Type B pancreatic cell (in vitro differentiated cells): ENCODE measurements around the gene ZNF70. TPM values are rescaled to one million over a fixed set of nuclear protein-coding genes. Genes with fewer than 3 reads are reported as not detected.

Experiments
- DNase-seq: peaks from one replicate; pipeline ENCODE4 v3.0.0; 2021; ENCODE audit warnings: mixed read lengths; ENCODE audit not compliant: unreplicated experiment; ENCODE audit errors: extremely low spot score
- H3K27ac Mint-ChIP-seq: 2 replicates; pipeline ENCODE4 v1.8.0; 2021; ENCODE audit warnings: mild to moderate bottlenecking, mixed read lengths
- H3K27me3 Mint-ChIP-seq: 2 replicates; pipeline ENCODE4 v1.8.0; 2021; ENCODE audit warnings: mixed read lengths
- H3K36me3 Mint-ChIP-seq: 2 replicates; pipeline ENCODE4 v1.8.0; 2021; ENCODE audit warnings: mixed read lengths
- H3K4me1 Mint-ChIP-seq: one replicate; pipeline ENCODE4 v1.8.0; 2021; ENCODE audit warnings: mixed read lengths; ENCODE audit not compliant: unreplicated experiment
- H3K4me3 Mint-ChIP-seq: 2 replicates; pipeline ENCODE4 v1.8.0; 2021; ENCODE audit warnings: mild to moderate bottlenecking, mixed read lengths
- H3K9me3 Mint-ChIP-seq: 2 replicates; pipeline ENCODE4 v1.8.0; 2021; ENCODE audit warnings: mixed read lengths
- CTCF ChIP-seq: fragments of 200-600 bp; sonication (generic); conservative IDR thresholded peaks from 2 replicates; pipeline ENCODE4 v1.5.0; 2021; ENCODE audit warnings: antibody characterized with exemption, mild to moderate bottlenecking
- total RNA-seq: library from RNA; stranded (reverse); gene quantifications from 2 replicates; pipeline ENCODE4 v1.2.1, GENCODE V29; 2021; ENCODE audit warnings: low replicate concordance

ZNF70 gene
- total RNA-seq, 1 donor from 2014 or later: 12.3 TPM

GRCh38 chr22:23718371-23719165, 32.3 kb downstream of the ZNF70 start:
- no peak for DNase-seq
- Mint-ChIP-seq H3K9me3 (no peaks in the 10 kb centered on the region), H3K4me3 (peak overlapping the region; percentile 39), H3K27me3 (no peaks in the 10 kb centered on the region), H3K36me3 (peaks cover 5% of the 10 kb centered on the region), H3K4me1 (peaks cover 5% of the 10 kb centered on the region), H3K27ac (no peak overlapping the region)
- TF ChIP-seq CTCF: no peak

DNA sequence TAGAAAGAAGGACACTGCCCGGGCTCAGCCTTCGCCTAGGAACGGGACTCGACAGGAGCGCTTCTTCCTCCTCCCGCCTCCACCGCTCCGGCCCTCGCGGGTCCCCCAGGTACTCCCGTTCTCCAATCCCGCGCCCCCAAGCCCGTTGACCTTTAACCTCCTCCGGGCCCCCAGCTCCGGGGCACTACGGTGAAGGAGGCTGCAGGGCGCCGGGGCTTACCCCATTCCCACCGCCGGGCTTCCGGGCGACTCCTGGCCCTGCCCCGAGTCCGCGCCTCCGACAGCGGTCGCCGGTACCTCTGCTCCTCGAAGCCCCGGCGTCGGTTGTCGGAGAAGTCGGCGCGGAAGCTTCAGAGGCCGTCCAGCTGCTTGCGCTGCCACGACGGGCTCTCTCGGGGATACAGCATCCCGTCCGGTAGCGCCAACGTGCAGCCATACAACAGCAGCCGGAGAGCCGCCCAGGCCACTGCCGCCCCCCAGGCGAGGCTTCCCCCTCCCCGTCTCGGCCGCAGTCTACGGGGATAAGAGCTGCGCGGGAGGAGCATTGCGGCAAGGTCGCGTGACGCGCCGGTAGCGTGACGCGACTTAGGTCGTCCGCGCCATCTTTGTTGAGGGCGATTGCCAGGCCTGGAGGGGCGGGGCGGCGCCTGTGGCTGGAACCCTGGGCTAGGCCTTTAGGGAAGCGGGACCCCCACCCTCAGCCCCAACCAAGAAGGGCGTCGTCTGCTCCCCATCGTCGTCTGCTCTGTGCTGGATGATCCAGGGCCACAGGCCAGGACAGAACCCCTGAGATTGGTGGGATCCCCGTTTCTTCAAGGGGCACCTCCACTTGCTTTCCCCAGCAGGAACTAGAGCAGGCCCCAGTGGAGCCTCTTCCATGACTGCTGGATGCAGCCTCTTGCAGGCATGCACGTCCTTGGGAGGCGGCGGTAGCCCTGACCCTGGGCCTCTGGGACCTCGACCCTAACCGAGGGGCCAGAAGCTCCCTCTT, 33.8 kb downstream of the ZNF70 start:
- Mint-ChIP-seq H3K27ac (peak overlapping the region; percentile 81), H3K9me3 (no peaks in the 10 kb centered on the region), H3K27me3 (no peaks in the 10 kb centered on the region), H3K36me3 (peaks cover 5% of the 10 kb centered on the region), H3K4me1 (peaks cover 5% of the 10 kb centered on the region), H3K4me3 (peak overlapping the region; percentile 86)
- DNase-seq: peak; percentile 87
- no peak for TF ChIP-seq CTCF

DNA sequence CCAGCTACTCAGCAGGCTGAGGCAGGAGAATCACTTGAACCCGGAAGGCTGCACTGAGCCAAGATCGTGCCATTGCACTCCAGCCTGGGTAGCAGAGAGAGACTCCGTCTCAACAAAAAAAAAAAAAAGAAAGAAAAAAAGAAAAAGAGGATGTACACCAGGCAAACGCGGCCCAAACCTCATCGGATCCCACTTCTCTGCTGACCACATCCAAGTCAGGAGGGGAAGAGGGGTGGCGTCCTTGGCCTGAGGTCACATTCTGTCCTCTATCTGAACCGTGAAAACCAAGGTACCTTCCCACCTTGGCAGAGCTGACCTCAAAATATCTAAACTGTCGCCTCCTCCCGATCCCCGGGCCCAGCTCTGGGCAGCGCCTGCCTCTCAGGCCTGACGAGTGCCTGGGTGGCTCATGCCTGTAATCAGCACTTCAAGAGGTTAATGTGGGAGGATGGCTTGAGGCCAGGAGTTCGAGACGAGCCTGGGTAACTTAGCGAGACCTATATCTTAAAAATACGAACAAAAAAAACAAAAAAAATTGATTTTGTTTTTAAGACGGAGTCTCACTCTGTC, 35.0 kb downstream of the ZNF70 start:
- Mint-ChIP-seq H3K4me3 (peak overlapping the region; percentile 69), H3K36me3 (peaks cover 5% of the 10 kb centered on the region), H3K9me3 (no peaks in the 10 kb centered on the region), H3K4me1 (peaks cover 5% of the 10 kb centered on the region), H3K27me3 (no peaks in the 10 kb centered on the region), H3K27ac (no peak overlapping the region)
- no peak for TF ChIP-seq CTCF
- DNase-seq: no peak

- Mint-ChIP-seq H3K4me3 (peak overlapping the region; percentile 64), H3K27me3 (no peaks in the 10 kb centered on the region), H3K27ac (no peak overlapping the region), H3K36me3 (peaks cover 7% of the 10 kb centered on the region), H3K9me3 (no peaks in the 10 kb centered on the region), H3K4me1 (peaks cover 5% of the 10 kb centered on the region)
- no peak for DNase-seq
- TF ChIP-seq CTCF: no peak
Observed at GRCh38 chr22:23714596-23715578, 36.0 kb downstream of the ZNF70 start.
